ENCODE measurements around the gene MAP1LC3A. TPM values are rescaled to one million over a fixed set of nuclear protein-coding genes. Genes with fewer than 3 reads are reported as not detected.
A peak's percentile ranks its signal among the peaks of the same experiment; 100 is the strongest.

Gene MAP1LC3A
- total RNA-seq, 1 experiment from 2014 or later = not detected

GRCh38 chr20:34537651-34538050 lies 20.9 kb upstream of the MAP1LC3A start:
- Histone ChIP-seq H3K36me3 (ENCODE audit: control insufficient read depth in 1 of 2, insufficient read depth in 2 of 2, low read length in 2 of 2) (peaks cover 26 to 39% of the 10 kb centered on the region in 2 experiments; a peak in 3 of 4 replicates), H3K9ac (ENCODE audit: low read length) (no peak overlapping the region), H3K4me1 (ENCODE audit: control insufficient read depth in 1 of 2, insufficient read depth in 2 of 2, low read length in 2 of 2) (no peaks in the 10 kb centered on the region), H4K20me1 (ENCODE audit: insufficient read depth) (no peaks in the 10 kb centered on the region), H3K79me2 (ENCODE audit: insufficient read depth, low read length) (peaks cover 1% of the 10 kb centered on the region; the same call in 1 of the 2 replicates), H3K9me2 (ENCODE audit: insufficient read depth) (no peaks in the 10 kb centered on the region), H3K4me3 (replicated peaks in 1 of 2; ENCODE audit: low read depth in 1 of 2, low read length in 2 of 2) (no peak overlapping the region), H3K27me3 (ENCODE audit: insufficient read depth, low read length) (no peaks in the 10 kb centered on the region), H3K4me2 (ENCODE audit: low read length) (no peak overlapping the region), H3K27ac (ENCODE audit: low read depth, low read length) (no peak overlapping the region), H3K9me3 (ENCODE audit: control insufficient read depth in 1 of 2, insufficient read depth in 1 of 2, low read depth in 1 of 2, low read length in 2 of 2) (no peaks in the 10 kb centered on the region), H2AFZ (ENCODE audit: low read depth, low read length, poor library complexity, severe bottlenecking) (no peak overlapping the region)
- DNase-seq (ENCODE audit: low read depth, low spot score) (no peak), ATAC-seq (no peak)
- CTCF ChIA-PET = interaction anchor here (0.7 to 2.4 kb wide), 8 partner anchors 15 to 396 kb away, joined by 3 to 9 read pairs (median 4); partner anchors contain the start of gene DYNLRB1
- POLR2A ChIA-PET = no interaction called here
- intact Hi-C loops (cut with micrococcal nuclease) = loop anchor here (1.0 to 2.0 kb wide), 2 partner anchors 171 to 231 kb away; no protein-coding TSS in a partner anchor
- RAD21 ChIA-PET (ENCODE audit: low non-redundant PET in 1 of 2, low total read pairs in 2 of 2, uncharacterized antibody in 2 of 2, unreplicated experiment in 2 of 2) = interaction anchor here in 1 of 2 experiments (1.3 kb wide), 1 partner anchor 225 kb away, joined by 3 read pairs; no protein-coding TSS in a partner anchor
- no TSS peak for BruUV-seq (replicated peaks)
- TF ChIP-seq YY1 (IDR thresholded peaks at IDR 0.05; ENCODE audit: extremely low read depth, insufficient replicate concordance, low read depth, low read length) = no peak
- TF ChIP-seq ZNF274 (IDR thresholded peaks at IDR 0.05; ENCODE audit: low read depth, low read length) = no peak
- TF ChIP-seq ZFX (IDR thresholded peaks at IDR 0.05) = no peak
- no peak for TF ChIP-seq POLR2A (IDR thresholded peaks at IDR 0.05; ENCODE audit: borderline replicate concordance, extremely low read depth, insufficient read depth, insufficient read length)

- no peaks in the 10 kb centered on the region for H3K79me2 ChIP-seq (ENCODE audit: insufficient read depth, low read length)
- H3K4me2 ChIP-seq (ENCODE audit: low read length) = no peak overlapping the region
- CTCF ChIA-PET = interaction anchor here (0.6 to 2.4 kb wide), 11 partner anchors 10 to 231 kb away, joined by 3 to 9 read pairs (median 5); partner anchors contain the start of gene DYNLRB1
- RAD21 ChIA-PET (ENCODE audit: low non-redundant PET in 1 of 2, low total read pairs in 2 of 2, uncharacterized antibody in 2 of 2, unreplicated experiment in 2 of 2) = interaction anchor here in 1 of 2 experiments (1.0 to 1.3 kb wide), 2 partner anchors 231 to 348 kb away, joined by 3 read pairs; no protein-coding TSS in a partner anchor
- ATAC-seq = peak; percentile 75
- peaks cover 24 to 35% of the 10 kb centered on the region in 2 experiments; a peak in 3 of 4 replicates for H3K36me3 ChIP-seq (ENCODE audit: control insufficient read depth in 1 of 2, insufficient read depth in 2 of 2, low read length in 2 of 2)
- H3K27me3 ChIP-seq (ENCODE audit: insufficient read depth, low read length) = no peaks in the 10 kb centered on the region
- DNase-seq (ENCODE audit: low read depth, low spot score) = no peak
- no TSS peak for BruUV-seq (replicated peaks)
- H3K9me2 ChIP-seq (ENCODE audit: insufficient read depth) = no peaks in the 10 kb centered on the region
- no peaks in the 10 kb centered on the region for H3K9me3 ChIP-seq (ENCODE audit: control insufficient read depth in 1 of 2, insufficient read depth in 1 of 2, low read depth in 1 of 2, low read length in 2 of 2)
- H3K27ac ChIP-seq (ENCODE audit: low read depth, low read length) = no peak overlapping the region
- H2AFZ ChIP-seq (ENCODE audit: low read depth, low read length, poor library complexity, severe bottlenecking) = no peak overlapping the region
- no peak overlapping the region for H3K4me3 ChIP-seq (replicated peaks in 1 of 2; ENCODE audit: low read depth in 1 of 2, low read length in 2 of 2)
- no peak overlapping the region for H3K9ac ChIP-seq (ENCODE audit: low read length)
- intact Hi-C loops (cut with micrococcal nuclease) = loop anchor here (1.0 to 2.0 kb wide), 2 partner anchors 170 to 230 kb away; no protein-coding TSS in a partner anchor
- TF ChIP-seq EZH2phosphoT487 (IDR thresholded peaks at IDR 0.05; ENCODE audit: borderline replicate concordance) (no peak), CTCF (IDR thresholded peaks at IDR 0.05 in 2 of 3, conservative IDR thresholded peaks at IDR 0.05 in 1 of 3; ENCODE audit: borderline replicate concordance in 1 of 3, insufficient read depth in 1 of 3, low read depth in 2 of 3, low read length in 2 of 3) (peak; percentile 49 to 88 (median 88); a peak in 5 of 6 replicates), EGR1 (IDR thresholded peaks at IDR 0.05; ENCODE audit: low read depth) (no peak), RAD21 (IDR thresholded peaks at IDR 0.05; ENCODE audit: low read depth) (peak; percentile 60; the same call in 1 of the 2 replicates), ELF1 (IDR thresholded peaks at IDR 0.05; ENCODE audit: borderline replicate concordance, low read depth) (no peak)
- H3K4me1 ChIP-seq (ENCODE audit: control insufficient read depth in 1 of 2, insufficient read depth in 2 of 2, low read length in 2 of 2) = no peaks in the 10 kb centered on the region
- H4K20me1 ChIP-seq (ENCODE audit: insufficient read depth) = no peaks in the 10 kb centered on the region
- POLR2A ChIA-PET = interaction anchor here (0.6 kb wide), 1 partner anchor 9 kb away, joined by 3 read pairs; no protein-coding TSS in a partner anchor
These were observed 19.8 kb upstream of the MAP1LC3A start for GRCh38 chr20:34538671-34539123.
